ENCODE data around the gene NHLRC4. TPM values are rescaled to one million over a fixed set of nuclear protein-coding genes. Genes with fewer than 3 reads are reported as not detected.

The NHLRC4 gene, protein sequence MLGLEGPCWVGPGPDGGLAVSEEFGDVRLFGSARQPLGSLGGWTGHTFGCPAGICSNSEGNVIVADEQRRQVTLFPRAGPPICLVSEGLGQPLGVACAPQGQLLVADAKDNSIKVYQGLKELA
- 4.7 TPM for polyA plus RNA-seq (ENCODE audit: insufficient read length)
- long read RNA-seq, donor 1, partial matches to known transcripts = 9 of 12 reads
- long read RNA-seq, donor 1, other reads (novel, unspliced or antisense) = 0 of 12 reads
- long read RNA-seq, donor 2, partial matches to known transcripts = 0 of 3 reads
- long read RNA-seq, donor 2, other reads (novel, unspliced or antisense) = 0 of 3 reads
- long read RNA-seq, donor 3, partial matches to known transcripts = 0 of 3 reads
- long read RNA-seq, donor 3, other reads (novel, unspliced or antisense) = 0 of 3 reads
- long read RNA-seq, donor 4 = 0 reads
- long read RNA-seq, donor 5, partial matches to known transcripts = 0 of 4 reads
- long read RNA-seq, donor 5, other reads (novel, unspliced or antisense) = 0 of 4 reads
- long read RNA-seq, donor 6, partial matches to known transcripts = 0 of 3 reads
- long read RNA-seq, donor 6, other reads (novel, unspliced or antisense) = 0 of 3 reads
- long read RNA-seq, donor 7, transcript NHLRC4-202 (2 exons, 2,071 nt) = major isoform, 8 of 31 reads
- long read RNA-seq, donor 7, partial matches to known transcripts = 23 of 31 reads
- long read RNA-seq, donor 7, other reads (novel, unspliced or antisense) = 0 of 31 reads
- long read RNA-seq, donor 8, partial matches to known transcripts = 0 of 2 reads
- long read RNA-seq, donor 8, other reads (novel, unspliced or antisense) = 0 of 2 reads

DNA sequence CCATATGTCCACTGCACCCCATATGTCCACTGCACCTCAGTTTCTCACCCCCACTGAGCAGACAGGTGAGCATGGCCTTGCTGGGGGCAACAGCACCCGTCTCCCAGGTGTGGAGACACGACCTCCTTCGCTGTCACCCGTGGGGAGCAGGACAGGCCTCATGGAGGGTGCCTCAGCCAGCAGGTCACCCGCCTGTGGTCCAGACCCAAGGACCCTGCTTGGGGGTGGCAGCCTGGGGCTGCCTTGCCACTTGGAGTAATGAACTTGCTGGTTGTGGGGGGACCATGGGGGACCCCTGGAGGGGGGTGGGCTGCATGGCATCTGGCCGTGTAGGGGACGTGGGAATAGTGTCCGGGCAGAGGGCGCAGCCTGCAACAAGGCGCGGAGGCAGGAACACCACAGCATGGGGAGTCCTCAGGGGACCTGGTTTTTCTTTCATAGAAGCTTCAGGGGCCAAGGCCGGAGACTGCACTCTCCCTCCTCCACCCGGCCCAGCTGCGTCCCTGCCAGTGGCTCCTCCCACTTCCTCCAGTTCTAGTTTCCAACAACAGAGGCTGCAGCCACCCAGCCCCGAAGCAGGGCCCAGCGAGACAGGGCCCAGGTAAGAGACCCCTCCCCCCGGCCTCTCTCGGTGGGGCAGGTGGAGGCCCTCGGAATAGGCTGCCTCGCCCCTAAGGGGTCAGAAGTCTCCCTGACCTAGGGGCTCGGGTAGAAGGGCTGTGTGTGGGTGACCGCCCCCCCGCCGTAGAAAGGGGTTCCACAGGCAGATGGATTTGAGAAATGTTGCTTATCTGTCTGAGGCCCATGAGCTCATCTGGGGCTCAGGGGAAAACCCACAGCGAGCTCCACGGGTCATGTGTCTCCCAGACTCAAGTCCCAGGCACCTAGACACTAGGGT lies at the start of gene NHLRC4:
TSS of gene NHLRC4 (plus strand) at position 531 of the 898 bp plus-strand sequence. CDS start 1,043 bp downstream, outside the sequence.
- DNase-seq = peak; percentile 82

DNA sequence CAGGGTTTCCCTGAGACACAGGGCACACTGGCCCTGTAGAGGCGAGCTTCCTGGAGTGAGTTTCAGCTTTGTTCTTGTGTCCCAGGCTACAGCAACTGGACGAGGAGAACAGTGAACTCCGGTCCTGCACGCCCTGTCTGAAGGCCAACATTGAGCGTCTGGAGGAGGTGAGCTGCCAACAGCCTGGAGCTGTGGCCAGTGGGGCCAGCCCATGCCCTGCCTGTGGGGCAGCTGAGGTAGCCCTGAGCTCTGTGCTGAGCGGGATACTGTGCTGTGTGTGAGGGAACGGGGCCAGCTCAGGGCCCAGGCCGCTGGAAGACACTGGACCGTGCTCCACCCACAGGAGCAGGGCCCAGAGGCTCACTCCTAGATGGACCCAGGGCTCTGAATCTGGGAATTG lies 47.9 kb upstream of the NHLRC4 start:
- no peak for DNase-seq

DNA sequence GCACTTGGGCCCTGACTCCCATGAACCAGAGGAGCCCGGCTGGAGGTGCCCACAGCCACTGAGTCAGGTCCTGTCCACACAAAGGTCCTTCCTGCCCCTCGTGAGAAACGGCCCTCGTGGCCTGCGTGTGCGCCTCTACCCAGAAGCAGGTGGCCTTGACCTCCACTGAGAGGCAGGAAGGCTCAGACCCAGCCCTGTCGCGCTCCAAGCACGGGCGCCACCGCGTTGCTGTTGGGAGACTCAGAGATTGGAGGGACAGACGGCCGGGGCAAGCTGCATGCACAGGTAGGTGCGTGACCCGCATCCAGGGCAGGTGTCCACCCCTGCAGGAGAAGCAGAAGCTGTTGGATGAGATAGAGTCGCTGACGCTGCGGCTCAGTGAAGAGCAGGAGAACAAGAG lies 47.4 kb upstream of the NHLRC4 start:
- no peak for DNase-seq

DNA sequence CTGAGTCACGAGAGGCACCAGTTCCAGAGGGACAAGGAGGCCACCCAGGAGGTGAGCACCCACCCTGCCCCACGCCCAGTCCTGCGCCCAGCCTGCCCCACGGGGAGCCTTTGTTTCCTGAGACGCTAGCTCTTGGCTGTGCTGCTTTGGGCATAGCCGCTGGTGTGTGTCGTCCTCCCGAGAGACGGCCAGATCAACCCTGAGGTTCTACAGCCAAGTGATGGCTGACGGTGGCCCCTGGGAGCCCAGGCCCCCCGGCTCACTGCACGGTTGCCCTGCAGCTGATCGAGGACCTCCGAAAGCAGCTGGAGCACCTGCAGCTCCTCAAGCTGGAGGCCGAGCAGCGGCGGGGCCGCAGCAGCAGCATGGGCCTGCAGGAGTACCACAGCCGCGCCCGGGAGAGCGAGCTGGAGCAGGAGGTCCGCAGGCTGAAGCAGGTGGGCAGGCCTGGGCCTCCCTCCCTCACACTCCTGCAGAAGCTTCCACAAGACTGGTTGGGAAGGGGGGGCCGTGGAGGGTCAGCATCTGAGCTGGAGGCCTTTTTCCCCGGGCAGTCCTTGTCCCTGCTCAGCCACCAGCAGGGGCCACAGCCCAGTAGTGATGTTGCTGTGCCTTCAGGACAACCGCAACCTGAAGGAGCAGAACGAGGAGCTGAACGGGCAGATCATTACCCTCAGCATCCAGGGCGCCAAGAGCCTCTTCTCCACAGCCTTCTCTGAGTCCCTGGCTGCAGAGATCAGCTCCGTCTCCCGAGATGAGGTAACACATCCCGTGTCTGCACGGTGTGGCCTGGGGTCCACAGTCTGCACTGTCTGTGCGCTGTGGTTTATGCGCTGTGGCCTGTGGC lies 46.7 kb upstream of the NHLRC4 start:
- DNase-seq = no peak

DNA sequence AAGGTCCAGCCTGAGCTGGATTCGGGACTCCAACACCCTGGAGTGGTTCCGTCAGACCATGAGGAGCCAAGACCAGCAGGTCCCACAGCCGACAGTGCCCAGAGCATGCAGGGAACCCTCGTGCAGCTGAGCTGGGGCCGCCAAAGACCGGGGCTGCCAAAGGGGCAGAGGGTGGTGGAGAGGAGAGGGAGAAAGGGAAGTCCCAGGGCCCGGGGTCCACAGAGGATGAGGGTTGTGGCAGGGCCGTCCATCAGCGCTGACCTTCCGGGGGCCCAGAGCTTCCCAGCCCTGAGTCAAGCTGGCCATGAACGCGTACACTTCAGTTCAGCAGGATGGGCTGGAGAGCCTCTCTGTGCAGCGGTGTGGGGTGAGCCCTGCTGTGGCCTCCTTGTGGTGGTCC lies 46.0 kb upstream of the NHLRC4 start:
- DNase-seq = no peak

DNA sequence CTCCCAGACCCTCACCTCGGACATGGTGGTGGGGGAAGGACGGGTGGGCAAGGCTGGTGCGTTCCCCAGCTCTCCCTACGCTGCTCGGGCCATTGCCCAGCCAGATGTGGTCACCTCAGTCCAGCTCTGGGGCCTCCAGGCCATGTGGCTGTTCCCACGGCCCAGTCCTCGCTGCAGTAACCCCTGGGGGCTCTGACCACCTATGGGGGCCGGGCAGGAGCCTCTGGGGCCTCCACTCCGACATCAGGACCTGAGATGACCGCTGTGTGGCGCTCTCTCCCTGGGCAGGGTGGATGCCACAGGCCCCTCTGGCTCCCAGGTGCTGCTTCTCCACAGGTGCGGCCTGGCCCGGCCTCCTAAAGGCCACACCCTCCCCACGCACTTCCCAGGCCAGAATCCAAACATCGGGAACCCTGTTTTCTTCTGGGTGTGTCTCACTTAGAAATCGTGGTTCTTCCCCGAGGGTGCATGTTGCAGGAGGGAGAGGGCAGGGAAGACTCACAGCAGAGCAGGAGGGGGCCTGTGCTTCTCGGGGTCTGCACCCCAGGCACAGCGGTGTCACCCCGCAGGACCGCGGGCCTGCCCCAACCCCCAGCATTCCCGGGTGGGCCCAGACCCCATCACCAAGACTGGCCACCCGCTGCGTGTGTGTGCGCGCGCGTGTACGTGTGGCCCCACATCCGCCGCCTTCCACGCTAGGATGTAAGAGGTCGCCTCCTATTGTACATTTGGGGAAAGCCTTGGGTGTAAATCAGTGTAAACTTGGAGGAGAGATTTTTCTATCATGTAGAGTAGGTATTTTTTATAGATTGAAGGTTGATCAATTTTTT lies 45.2 kb upstream of the NHLRC4 start:
- no peak for DNase-seq

DNA sequence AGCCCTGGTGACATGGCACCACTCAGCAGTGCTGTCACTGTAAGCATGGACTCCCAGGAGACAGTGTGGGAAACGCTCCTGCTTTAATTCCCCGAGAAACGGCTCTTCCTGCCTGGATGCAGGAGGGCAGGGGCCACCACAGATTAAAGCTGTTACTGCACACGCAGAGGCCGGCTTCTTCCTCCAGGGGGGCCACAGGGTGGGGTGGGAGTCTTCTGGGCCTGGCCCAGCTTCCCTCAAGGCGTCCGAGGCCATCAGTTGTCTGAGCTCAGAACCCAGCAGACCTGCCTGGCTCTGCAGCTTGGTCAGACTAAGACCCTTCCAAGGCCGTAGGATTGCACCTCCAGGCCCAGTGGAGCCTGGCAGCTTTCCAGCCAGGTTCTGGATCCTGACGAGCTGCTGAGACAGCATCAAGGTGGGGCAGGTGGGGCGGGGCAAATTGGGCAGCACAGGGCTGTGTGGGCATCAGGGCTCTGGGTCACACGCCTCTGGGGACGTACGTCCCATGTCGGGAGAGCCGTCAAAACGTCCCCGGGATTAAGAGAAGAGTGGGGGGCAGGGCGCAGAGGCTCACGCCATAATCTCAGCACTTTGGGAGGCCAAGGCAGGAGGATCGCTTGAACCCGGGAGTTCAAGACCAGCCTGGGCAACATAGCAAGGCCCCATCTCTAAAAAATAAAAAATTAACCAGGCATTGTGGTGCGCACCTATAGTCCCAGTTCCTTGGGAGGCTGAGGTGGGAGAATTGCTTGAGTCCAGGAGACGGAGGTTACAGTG lies 44.3 kb upstream of the NHLRC4 start:
- DNase-seq = no peak

DNA sequence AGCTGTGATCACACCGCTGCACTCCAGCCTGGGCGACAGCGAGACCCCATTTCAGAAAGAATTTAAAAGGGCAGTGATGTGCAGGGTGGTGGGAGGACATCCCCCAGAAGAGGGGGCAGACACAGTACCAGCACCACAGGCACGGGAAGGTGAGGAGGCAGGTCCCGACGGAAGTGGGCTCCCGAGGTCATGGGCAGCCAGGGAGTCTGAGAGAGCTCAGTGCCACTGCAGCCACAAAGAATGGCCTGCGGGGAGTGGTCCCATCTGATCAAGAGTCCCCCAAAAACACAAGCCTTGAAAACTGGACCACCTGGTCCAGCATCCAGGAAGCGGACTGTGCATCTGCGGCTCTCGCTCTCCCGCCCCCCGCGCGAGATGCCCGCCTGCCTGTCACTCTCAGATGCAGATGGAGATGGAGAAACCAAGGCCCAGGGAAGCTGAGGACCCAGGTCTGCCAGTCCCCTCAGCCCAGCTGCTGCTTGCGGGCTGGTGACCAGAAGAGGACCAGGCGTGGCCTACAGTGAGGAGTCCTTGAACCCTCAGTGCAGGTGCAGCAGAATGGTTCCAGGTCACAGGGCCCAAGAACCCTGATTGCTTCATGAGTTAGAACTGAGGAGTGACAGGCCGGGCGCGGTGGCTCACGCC lies 43.6 kb upstream of the NHLRC4 start:
- DNase-seq = no peak

DNA sequence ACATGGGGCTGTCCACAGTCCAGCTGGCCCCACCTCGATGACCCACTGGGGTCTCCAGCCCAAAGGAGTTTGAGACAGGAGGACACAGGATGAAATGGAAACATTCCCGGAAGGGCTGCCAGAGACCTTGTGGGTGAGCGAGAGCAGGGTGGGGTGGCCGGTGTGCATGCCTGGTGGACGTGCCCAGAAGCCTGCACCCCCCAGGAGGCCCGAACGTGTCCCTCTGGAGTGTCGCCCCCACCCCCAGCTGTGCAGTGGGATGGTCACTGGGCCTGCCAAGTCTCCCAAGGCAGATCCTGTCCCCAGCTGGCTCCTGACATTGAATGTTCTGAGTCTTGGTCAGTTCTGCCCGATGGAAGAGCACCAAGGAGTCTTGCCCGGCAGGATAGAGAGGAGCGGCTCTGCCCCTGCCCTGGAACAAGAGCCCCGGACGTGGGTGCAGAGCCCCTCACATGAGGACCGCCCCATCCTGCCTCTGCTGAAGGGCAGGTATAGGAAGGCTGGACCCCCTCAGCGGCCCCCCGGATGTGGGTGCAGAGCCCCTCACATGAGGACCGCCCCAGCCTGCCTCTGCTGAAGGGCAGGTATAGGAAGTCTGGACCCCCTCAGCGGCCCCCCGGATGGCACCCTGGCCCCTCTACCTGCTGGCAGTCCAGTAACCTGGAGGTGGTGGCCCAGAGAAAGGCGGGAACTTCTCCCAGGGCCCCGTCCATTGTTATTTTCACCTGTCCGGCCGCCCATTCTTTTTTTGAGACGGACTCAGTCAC lies 42.3 kb upstream of the NHLRC4 start:
- DNase-seq = no peak

DNA sequence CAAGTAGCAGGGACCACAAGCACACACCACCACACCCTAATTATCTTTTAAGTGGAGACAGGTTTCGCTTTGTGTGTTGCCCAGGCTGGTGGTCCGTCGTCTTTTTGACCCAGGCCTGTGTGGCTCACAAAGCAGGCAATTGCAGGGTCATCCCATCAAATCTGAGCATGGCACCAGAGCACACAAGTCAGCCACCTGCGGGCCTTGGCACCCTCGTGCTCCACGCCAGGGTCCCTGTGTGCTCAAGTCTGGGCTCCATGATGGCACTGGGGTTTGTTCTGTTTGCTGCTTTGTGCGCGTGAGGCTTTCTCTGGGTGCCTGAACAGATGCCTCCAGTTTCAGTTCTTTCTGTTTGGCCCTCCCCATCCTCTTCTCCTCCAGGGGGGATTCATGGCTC lies 41.7 kb upstream of the NHLRC4 start:
- DNase-seq = no peak

DNA sequence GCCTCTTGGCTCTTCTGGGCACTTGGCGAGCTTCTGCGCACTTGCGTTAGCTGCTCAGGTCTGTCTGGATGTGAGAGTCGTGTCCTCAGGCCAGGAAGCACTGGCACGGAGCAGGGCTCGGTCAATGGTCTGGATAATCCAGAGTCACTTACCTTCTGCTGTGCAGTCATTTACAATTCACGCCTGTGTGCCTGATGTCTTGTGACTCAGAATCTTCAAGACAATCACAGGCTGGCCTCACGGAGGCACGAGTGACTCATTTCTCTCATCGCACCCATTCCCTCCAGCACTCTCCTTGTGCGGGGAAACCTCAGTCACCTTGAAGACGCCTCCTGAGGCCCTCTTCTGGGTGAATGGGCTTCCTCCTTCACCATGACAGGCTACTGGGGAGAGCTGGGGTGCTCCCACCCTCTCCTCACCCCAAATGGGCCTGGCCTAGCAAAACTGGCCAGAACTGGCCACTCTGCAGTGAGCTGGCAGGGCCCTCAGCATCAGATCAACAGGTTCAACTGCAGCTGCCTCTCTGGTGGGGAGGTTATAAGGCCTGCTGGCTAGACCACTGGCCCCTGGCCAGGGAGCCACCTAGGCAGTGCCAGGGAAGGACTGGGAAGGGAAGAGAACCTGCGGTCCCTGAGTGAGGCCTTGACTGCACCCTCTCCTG lies 41.2 kb upstream of the NHLRC4 start:
- DNase-seq = no peak

DNA sequence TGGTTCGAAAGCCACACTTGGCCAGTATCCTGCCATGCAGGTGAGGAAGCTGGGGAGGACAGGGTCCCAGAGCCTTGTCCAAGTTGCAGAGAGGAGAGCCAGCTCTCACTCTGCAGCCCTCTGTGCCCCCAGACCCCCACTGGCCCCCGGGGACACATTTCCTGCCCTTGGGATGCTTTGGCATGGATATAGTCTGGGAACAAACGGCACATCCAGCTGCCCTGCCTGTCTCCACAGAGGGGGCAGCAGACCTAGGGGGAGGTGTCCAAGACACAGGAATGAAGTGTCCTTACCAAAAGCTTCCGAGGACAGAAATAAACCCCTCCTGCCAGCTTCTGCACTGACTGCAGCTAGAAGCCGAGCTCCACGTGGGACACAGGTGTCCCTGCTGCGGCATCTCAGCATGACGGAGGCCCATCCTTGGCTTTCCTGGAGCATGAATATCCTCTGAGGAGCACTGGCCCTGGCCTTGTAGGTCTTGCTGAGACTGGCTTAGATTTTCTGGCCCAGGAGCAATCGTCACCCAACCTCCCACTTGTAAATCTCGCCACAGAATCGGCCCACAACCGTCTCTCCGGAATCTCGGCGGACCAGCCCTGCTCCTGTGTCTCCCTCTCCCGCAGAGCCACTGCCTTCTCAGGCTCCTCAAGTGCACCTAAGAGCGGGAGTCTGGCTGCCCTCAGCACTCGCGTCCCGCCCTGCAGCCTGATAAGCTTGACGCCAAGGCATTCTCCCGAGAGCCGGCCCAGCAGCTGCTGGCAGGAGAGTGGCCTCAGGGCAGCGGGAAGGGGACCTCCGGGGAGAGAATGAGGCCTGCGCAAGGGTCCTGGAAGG lies 40.4 kb upstream of the NHLRC4 start:
- DNase-seq = no peak

DNA sequence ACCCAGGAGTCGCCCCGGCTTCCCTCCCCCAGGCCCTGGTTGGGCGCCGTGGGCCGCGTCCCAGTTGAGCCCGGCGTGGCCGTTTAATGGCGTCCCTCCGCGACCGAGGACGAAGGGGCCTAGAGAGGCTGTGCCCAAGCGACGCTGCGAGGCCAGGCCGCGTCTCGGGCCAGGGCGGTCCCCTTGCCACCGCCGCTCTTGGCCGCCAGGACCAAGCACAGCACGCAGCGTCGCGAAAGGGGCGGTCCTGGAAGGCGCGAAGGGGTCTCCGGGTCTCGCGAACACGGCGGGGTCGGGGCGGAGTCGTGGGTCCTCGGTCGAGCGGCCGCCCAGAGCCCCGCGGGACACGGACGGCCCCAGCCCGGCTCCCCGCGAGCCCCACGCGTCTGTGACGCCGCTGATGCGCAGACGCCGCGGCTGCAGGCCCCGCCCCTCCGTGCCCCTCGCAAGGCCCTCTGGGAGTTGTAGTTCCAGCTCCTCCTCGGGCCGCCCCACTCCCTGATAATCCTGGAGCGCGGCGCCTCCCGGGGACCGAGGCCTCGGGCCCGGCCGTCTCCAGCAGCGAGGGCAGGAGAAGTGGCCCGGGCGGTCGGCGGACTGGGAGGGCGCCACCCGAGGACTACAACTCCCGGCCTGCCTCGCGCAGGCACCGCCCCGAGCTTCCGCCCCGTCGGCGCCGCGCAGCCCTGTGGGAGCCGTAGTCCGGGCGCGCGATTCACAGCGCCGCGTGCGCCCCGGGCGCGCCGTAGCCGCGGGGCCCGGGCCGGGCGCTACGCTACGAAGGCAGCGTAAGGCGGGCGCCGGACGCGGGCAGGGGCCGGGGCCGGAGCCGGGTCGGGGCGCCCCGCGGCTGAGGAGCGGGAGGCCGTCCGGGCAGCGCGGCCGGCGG lies 39.5 kb upstream of the NHLRC4 start, which contains the start of gene CAPN15:
TSS of gene CAPN15 (plus strand) at position 698 of the 889 bp plus-strand sequence. CDS start 19,127 bp downstream, outside the sequence.
- DNase-seq = peak; percentile 86

DNA sequence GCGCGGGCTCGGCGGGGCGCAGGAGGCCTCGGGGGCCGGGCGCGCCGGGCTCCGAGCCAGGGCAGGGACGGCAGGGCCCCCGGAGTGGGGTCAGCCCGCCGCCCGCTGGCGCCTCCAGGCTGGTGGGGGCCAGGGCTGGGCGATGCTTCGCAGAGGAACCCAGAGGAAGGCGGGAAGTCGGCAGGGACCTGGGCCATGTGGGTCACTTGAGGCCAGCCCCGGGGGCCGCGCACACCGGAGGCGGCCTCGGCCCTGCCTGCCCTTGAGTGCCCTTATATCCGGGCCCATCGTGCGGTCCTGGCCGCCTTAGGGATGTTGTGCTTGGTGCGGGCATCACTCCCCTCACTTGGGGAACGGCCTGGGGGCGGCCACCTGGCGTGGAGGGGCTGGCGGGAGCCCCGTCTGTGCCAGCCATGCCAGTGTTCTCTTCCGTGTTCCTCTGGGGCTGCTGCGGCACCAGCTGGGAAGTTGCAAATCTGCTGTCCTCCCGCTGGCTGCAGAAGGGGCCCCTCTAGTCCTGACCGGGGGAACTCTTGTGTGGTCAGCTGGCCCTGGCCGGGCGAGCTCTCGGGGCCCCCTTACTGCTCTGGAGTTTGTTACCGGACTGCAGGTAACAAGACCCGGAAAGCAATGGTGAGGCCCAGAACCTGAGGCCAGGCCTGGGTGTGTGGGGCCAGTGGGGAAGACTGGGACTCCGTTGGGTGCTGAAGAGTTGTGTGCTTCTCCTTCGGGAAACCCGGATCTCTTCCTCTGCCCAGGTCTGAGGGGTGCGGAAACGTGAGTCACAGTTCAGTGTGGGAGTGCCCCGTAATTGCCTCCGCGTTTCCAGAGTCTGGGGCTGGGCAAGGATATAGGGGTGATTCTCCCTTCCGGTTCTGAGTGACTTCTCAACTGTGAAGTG lies 38.4 kb upstream of the NHLRC4 start:
- no peak for DNase-seq

Measured in left kidney (tissue), 8 donors.